A172 (cell line): ENCODE data around the gene NFIA. TPM values are rescaled to one million over a fixed set of nuclear protein-coding genes. Genes with fewer than 3 reads are reported as not detected.

ENCODE experiments used
- DNase-seq: peaks from one replicate; pipeline ENCODE4 v3.0.0-alpha.2; 2015; ENCODE audit warnings: low spot score
- total RNA-seq: library from RNA; depleted of rRNA; stranded (reverse); fragments of >200 nt; shearing (Covaris generic); gene quantifications from 2 replicates; pipeline ENCODE4 v1.2.3, GENCODE V29; 2014

Gene NFIA
- total RNA-seq, 1 experiment from 2014 or later, result 0.22 TPM

- DNase-seq, result no peak
Observed at GRCh38 chr1:61247051-61247825, 164.9 kb downstream of the NFIA start.

GRCh38 chr1:61247881-61248752 is 165.8 kb downstream of the NFIA start:
- DNase-seq, result no peak

- DNase-seq, result no peak
Observed at GRCh38 chr1:61250933-61251332, 168.6 kb downstream of the NFIA start.

- no peak for DNase-seq
Observed at GRCh38 chr1:61253059-61253735, 170.8 kb downstream of the NFIA start.

- DNase-seq, result no peak
Observed at GRCh38 chr1:61253912-61254633, 171.7 kb downstream of the NFIA start.

GRCh38 chr1:61254634-61255357 is 172.4 kb downstream of the NFIA start:
- no peak for DNase-seq

- DNase-seq, result no peak
Observed at GRCh38 chr1:61255358-61255703, 173.0 kb downstream of the NFIA start.

- DNase-seq, result no peak
Observed at GRCh38 chr1:61259379-61260148, 177.2 kb downstream of the NFIA start.

GRCh38 chr1:61260171-61260570 is 177.8 kb downstream of the NFIA start:
- DNase-seq, result no peak

- DNase-seq, result no peak
Observed at GRCh38 chr1:61261595-61261994, 179.2 kb downstream of the NFIA start.

- no peak for DNase-seq
Observed at GRCh38 chr1:61263905-61264824, 181.8 kb downstream of the NFIA start.

GRCh38 chr1:61264825-61265242 is 182.5 kb downstream of the NFIA start:
- DNase-seq, result no peak

GRCh38 chr1:61265665-61266064 is 183.3 kb downstream of the NFIA start:
- no peak for DNase-seq

- DNase-seq, result no peak
Observed at GRCh38 chr1:61266738-61267137, 184.4 kb downstream of the NFIA start.

GRCh38 chr1:61268546-61269240 is 186.3 kb downstream of the NFIA start:
- DNase-seq, result no peak

- DNase-seq, result no peak
Observed at GRCh38 chr1:61269602-61270001, 187.2 kb downstream of the NFIA start.

GRCh38 chr1:61270107-61270506 is 187.7 kb downstream of the NFIA start:
- no peak for DNase-seq

- DNase-seq, result peak; percentile 32
Observed at GRCh38 chr1:61270761-61271411, 188.5 kb downstream of the NFIA start.
